Measurements from ENCODE around the gene UBE2G1.

Gene UBE2G1

DNA sequence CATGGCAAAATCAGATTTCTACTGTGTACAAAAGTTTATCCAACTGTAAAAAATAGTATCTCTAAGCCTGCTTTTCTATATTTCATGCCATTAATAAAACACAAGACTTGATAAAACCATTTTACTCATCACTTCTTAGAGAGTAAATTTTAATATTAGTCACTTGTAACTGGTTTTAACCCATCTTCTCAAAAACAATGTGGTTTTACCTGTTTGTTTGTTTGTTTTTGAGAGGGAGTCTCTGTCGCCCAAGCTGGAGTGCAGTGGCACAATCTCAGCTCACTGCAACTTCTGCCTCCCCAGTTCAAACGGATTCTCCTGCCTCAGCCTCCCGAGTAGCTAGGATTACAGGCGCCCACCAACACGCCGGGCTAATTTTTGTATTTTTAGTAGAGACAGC lies 32.1 kb downstream of the UBE2G1 start:
- DNase-seq = no peak

DNA sequence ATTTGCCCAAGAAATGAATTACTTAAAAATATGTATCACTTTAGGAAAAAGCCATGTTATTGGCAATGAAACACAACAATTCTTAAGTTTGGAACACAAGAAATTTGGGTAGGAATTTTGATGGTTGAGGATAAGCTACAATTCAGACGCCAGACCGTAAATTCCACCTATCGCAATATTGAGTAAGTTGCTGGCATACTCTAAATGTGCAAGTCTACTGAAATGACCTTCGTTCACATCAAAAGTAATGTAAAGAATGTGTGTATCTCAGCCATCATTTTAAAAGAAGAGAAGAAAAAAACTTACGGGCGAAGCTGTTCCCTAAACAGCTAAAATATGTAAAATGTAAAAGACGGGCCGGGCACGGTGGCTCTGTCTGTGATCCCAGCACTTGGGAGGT lies 33.4 kb downstream of the UBE2G1 start:
- DNase-seq = no peak

GRCh38 chr17:4332296-4332970 lies 34.0 kb downstream of the UBE2G1 start:
- DNase-seq = no peak

GRCh38 chr17:4331614-4332013 lies 34.9 kb downstream of the UBE2G1 start:
- no peak for DNase-seq

GRCh38 chr17:4329838-4330237 lies 36.6 kb downstream of the UBE2G1 start:
- no peak for DNase-seq

GRCh38 chr17:4327606-4328005 lies 38.9 kb downstream of the UBE2G1 start:
- no peak for DNase-seq

- no peak for DNase-seq
Measured at GRCh38 chr17:4326608-4327007, 39.9 kb downstream of the UBE2G1 start.

- no peak for DNase-seq
Measured at GRCh38 chr17:4326112-4326511, 40.4 kb downstream of the UBE2G1 start.

GRCh38 chr17:4324463-4324862 lies 42.0 kb downstream of the UBE2G1 start:
- no peak for DNase-seq

GRCh38 chr17:4319221-4319620 lies 47.3 kb downstream of the UBE2G1 start:
- DNase-seq = no peak

DNA sequence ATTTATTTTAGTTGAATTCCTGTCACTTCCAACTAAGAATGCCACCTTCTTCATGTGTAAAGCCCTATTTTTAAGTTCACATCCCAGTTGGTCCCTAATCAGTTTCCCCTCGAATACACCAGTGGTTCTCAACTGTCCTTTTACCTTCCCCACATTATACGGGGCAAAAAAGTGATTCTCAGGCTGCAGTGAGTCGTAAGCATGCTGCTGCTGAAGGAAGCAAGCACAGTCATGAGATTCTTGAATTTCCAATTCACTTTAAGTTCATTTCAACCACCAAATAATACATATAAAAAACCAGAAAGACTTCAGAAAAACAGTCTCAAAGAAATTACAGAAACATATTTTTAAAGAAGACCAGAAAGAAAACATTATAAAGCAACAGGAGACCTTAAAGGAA lies 47.9 kb downstream of the UBE2G1 start:
- DNase-seq = peak; percentile 23 to 60

DNA sequence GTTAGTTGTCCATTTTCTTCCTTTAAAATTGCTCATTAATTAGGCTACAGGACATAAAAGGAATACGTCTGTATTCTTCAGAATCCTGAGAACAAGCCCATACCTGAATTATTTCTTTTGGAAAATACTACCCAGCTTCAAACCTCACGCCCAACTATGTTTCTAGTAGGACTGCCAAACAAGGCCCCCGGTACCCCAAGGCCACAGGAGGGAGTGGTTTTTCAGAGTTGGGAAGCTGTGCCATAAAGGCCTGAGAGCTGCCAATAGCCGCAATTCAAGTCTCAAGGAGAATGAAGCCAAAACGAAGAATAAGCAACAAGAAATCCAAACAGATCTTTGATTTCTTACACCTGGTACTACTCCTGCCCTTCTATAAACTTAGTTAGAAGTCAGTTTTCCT lies 48.3 kb downstream of the UBE2G1 start:
- DNase-seq = no peak

GRCh38 chr17:4317610-4318009 lies 48.9 kb downstream of the UBE2G1 start:
- DNase-seq = no peak

DNA sequence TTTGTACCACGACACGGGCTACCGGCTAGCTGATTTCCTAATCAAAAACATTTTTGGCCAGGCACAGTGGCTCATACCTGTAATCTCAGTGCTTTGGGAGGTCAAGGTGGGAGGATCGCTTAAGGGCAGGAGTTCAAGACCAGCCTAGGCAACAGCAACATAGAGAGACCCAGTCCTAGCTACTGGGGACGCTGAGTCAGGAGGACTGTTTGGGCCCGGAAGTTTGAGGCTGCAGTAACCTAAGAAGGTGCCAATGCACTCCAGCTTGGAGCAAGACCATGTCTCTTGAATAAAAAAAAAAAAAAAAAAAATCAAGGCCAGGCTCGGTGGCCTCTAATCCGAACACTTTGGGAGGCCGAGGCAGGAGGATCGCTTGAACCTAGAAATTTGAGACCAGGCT lies 49.8 kb downstream of the UBE2G1 start:
- no peak for DNase-seq

DNA sequence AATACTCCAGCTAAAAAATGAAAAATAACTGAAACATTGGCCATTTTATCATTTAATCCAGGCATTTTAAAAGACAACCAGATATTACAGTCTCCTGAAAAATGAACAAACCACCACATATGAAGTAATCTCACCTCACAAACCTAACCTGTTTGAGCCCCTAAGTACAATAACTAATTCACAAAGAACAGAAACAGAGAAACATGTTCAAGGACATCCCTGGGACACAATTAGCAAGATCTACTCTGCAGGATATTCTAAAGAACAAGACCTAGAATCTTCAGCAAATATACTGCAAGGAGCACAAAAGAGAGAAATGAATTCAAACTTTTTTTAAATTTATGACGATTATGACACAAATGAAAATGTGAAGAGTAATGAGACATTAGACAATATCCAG lies 51.9 kb downstream of the UBE2G1 start:
- DNase-seq = no peak

GRCh38 chr17:4314179-4314578 lies 52.3 kb downstream of the UBE2G1 start:
- no peak for DNase-seq

- peak; percentile 5 to 9 for DNase-seq
Measured at GRCh38 chr17:4313221-4314114, 53.0 kb downstream of the UBE2G1 start.

DNA sequence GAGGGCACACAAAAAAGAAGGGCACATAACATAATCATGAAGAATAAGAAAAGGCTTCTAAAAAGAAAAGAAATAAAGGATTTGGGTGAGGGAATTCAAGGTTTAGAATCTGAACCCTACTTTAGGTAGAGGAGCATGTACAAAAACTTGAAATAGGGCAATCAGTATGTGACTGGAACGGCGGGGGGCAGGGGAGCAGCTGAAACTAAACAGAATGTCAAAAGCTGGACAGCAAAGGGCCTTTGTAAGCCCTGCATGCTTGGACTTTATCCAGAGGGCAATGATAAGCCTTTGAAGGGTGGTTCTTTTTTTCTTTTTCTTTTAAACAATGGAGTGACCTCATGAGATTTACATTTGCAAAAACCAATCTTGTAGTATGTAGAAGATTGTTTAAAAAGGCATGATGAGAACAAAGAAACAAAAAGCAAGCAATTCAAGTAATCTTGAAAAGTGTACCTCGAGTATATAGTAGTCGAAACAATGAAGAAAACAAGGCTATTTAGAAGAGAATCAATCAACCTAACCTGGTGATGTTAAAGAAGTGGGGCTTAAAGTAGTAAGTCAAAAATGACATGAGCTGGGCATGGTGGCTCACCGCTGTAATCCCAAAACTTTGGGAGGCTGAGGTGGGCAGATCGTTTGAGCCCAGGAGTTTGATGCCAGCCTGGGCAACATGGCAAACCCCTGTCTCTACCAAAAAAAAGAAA lies 56.0 kb downstream of the UBE2G1 start:
- DNase-seq = no peak

GRCh38 chr17:4309897-4310296 lies 56.6 kb downstream of the UBE2G1 start:
- no peak for DNase-seq

GRCh38 chr17:4307179-4307930 lies 59.1 kb downstream of the UBE2G1 start:
- DNase-seq = no peak

DNA sequence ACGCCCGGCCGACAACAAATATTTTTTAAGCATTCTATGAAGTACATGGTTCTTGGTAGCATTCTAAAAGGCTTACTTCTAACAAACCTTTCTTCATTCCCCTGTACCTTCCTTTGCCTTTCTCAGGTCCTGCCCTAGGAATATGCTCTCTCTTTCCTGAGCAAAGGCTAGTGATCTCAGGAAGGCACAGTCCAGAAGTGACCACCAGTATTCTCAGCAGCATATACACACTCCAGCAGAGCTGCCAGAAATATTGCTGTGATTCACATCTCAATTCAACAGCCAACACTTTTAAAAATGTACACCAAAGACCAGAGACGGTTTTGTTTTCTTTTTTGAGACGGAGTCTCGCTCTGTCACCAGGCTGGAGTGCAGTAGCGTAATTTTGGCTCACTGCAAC lies 61.3 kb downstream of the UBE2G1 start:
- DNase-seq = no peak

- peak; percentile 45 to 52 for DNase-seq
Measured at GRCh38 chr17:4304417-4305027, 62.0 kb downstream of the UBE2G1 start.

Measured in inflammatory macrophage (primary cell).